Measurements from ENCODE around the gene FECH.

The FECH gene

DNA sequence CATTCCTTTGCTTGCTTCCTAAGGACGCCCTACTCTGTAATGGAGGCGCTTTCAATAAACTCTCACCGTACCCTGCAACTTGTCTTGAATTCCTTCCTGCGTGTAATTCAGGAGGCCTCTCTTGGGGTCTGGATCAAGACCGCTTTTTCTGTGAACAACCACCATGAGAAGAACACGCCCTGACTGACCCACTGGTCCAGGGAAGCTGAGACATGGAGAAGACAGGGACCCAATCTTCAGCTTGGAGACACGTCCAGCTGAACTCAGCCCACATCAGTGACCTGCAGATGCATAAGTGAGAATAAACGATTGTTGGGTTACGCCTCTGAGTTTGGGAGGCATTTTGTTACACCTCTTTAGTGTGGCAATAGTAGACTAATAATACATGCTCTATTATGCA lies 42.9 kb upstream of the FECH start:
- no peak for DNase-seq (ENCODE audit: low read depth, low spot score)
- TF ChIP-seq, protein P1, sequence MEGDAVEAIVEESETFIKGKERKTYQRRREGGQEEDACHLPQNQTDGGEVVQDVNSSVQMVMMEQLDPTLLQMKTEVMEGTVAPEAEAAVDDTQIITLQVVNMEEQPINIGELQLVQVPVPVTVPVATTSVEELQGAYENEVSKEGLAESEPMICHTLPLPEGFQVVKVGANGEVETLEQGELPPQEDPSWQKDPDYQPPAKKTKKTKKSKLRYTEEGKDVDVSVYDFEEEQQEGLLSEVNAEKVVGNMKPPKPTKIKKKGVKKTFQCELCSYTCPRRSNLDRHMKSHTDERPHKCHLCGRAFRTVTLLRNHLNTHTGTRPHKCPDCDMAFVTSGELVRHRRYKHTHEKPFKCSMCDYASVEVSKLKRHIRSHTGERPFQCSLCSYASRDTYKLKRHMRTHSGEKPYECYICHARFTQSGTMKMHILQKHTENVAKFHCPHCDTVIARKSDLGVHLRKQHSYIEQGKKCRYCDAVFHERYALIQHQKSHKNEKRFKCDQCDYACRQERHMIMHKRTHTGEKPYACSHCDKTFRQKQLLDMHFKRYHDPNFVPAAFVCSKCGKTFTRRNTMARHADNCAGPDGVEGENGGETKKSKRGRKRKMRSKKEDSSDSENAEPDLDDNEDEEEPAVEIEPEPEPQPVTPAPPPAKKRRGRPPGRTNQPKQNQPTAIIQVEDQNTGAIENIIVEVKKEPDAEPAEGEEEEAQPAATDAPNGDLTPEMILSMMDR (IDR thresholded peaks at IDR 0.05; ENCODE audit: low read depth, low read length), result no peak
- no peak overlapping the region for H3K4me3 ChIP-seq (ENCODE audit: low read depth, low read length)
- in situ Hi-C loops (cut with HindIII; ENCODE audit: low sequenced_read_pairs), result no loop called here

DNA sequence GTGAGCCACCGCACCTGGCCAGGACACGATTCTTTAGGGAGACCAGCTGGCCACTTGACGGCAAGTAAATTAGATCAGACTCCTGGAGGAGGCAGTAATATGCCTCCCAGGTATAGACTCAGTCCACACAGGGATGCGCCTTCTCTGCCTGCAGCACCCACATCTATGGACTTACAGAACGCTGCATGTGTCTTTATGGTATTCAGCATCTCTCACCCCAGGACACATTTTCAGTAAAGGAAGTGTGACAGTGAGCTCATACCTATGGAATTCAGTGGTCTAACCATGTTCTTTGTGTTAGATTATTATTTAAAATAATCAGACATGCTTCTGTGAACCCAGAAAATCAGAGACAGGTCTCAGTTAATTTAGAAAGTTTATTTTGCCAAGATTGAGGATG lies 41.0 kb upstream of the FECH start:
- in situ Hi-C loops (cut with HindIII; ENCODE audit: low sequenced_read_pairs), result no loop called here
- no peak overlapping the region for H3K4me3 ChIP-seq (ENCODE audit: low read depth, low read length)
- peak; percentile 61 for DNase-seq (ENCODE audit: low read depth, low spot score)
- TF ChIP-seq, protein P1 (IDR thresholded peaks at IDR 0.05; ENCODE audit: low read depth, low read length), result no peak

- H3K4me3 ChIP-seq (ENCODE audit: low read depth, low read length), result no peak overlapping the region
- TF ChIP-seq, protein P1 (IDR thresholded peaks at IDR 0.05; ENCODE audit: low read depth, low read length), result no peak
- in situ Hi-C loops (cut with HindIII; ENCODE audit: low sequenced_read_pairs), result no loop called here
- peak; percentile 57 for DNase-seq (ENCODE audit: low read depth, low spot score)
Measured at GRCh38 chr18:57624988-57625387, 38.5 kb upstream of the FECH start.

GRCh38 chr18:57621246-57621604 lies 34.7 kb upstream of the FECH start:
- DNase-seq (ENCODE audit: low read depth, low spot score), result no peak
- TF ChIP-seq, protein P1 (IDR thresholded peaks at IDR 0.05; ENCODE audit: low read depth, low read length), result no peak
- in situ Hi-C loops (cut with HindIII; ENCODE audit: low sequenced_read_pairs), result no loop called here
- H3K4me3 ChIP-seq (ENCODE audit: low read depth, low read length), result peak overlapping the region; percentile 85

DNA sequence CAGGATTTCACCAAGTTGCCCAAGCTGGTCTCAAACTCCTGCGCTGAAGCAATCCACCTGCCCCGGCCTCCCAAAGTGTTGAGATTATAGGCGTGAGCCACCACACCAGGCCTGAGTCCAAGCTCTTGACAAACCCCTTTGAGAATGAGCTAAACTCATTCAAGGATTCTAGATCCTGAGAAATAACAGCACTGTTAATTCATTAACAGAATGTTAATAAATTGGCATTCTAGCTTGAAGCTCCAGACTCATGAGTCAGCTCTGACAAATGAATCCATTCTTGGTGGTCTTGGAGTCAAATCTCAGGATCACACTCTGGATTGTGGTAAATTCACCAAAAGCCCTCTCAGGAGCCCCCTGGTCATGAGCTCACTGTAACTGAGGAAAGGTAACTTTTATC lies 33.4 kb upstream of the FECH start:
- no peak overlapping the region for H3K4me3 ChIP-seq (ENCODE audit: low read depth, low read length)
- TF ChIP-seq, protein P1 (IDR thresholded peaks at IDR 0.05; ENCODE audit: low read depth, low read length), result no peak
- no peak for DNase-seq (ENCODE audit: low read depth, low spot score)
- in situ Hi-C loops (cut with HindIII; ENCODE audit: low sequenced_read_pairs), result no loop called here

DNA sequence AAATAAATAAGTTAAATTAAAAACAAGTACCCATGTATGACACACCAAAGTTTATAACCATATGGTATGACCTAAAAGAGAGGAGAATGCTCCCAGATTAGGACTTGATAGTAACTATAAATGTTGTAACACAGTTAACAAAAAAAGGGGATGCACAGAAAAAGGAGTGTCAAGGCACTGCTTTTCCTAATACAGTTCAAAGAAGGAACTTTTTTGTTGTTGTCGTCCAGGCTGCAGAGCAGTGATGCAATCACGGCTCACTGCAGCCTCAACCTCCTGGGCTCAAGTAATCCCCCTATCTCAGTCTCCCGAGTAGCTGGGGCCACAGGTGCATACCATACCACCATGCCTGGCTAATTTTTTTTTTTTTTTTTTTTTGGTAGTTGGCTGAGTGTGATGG lies 32.4 kb upstream of the FECH start:
- DNase-seq (ENCODE audit: low read depth, low spot score), result no peak
- H3K4me3 ChIP-seq (ENCODE audit: low read depth, low read length), result no peak overlapping the region
- TF ChIP-seq, protein P1 (IDR thresholded peaks at IDR 0.05; ENCODE audit: low read depth, low read length), result no peak
- in situ Hi-C loops (cut with HindIII; ENCODE audit: low sequenced_read_pairs), result no loop called here

DNA sequence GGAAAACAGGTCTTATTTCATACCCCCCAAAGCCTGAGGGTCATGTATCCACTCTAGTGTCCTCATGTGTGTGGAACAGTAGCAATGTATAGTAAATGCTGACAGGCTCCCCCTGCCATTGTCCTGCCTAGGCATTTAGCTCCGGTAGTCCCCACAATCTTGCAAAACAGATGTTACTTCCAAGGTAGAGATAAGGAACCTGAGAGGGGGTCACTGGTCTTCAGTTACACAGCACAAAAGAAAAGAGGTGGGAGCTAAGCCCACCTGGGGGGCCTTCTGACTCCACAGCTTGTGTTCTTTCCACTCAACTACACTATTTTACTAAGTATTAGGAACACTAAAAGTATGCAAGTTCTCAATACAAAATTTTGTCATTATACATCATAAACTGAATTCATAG lies 17.4 kb upstream of the FECH start:
- H3K4me3 ChIP-seq (ENCODE audit: low read depth, low read length), result no peak overlapping the region
- in situ Hi-C loops (cut with HindIII; ENCODE audit: low sequenced_read_pairs), result no loop called here
- TF ChIP-seq, protein P1 (IDR thresholded peaks at IDR 0.05; ENCODE audit: low read depth, low read length), result no peak
- DNase-seq (ENCODE audit: low read depth, low spot score), result no peak
